Measurements from ENCODE around the gene PCOLCE2.
"Not testable (repeated sequence)": the region's sequence is repeated elsewhere in the genome, so short reads cannot be mapped to it uniquely, and the experiment has no call there.

PCOLCE2 gene

GRCh38 chr3:142884531-142884930 lies 4.4 kb downstream of the PCOLCE2 start:
- no peak for DNase-seq (ENCODE audit: low read depth, low spot score)
- Histone ChIP-seq H3K4me3 (no peak overlapping the region), H3K36me3 (ENCODE audit: insufficient read depth, low read length) (no peaks in the 10 kb centered on the region), H3K27ac (no peak overlapping the region), H3K9ac (ENCODE audit: insufficient read length) (no peak overlapping the region), H3K9me3 (ENCODE audit: low read depth, low read length) (no peaks in the 10 kb centered on the region)
- TF ChIP-seq POLR2AphosphoS5 (IDR thresholded peaks at IDR 0.05; ENCODE audit: borderline replicate concordance, low read depth, low read length) (no peak), EZH2 (IDR thresholded peaks at IDR 0.05) (no peak), FOXP2 (optimal IDR thresholded peaks at IDR 0.05; ENCODE audit: control extremely low read depth, extremely low read length, insufficient read depth) (no peak)

GRCh38 chr3:142883534-142883933 lies 5.3 kb downstream of the PCOLCE2 start:
- not testable (repeated sequence) for H3K36me3 ChIP-seq (ENCODE audit: insufficient read depth, low read length); H3K27ac ChIP-seq; H3K9me3 ChIP-seq (ENCODE audit: low read depth, low read length); H3K9ac ChIP-seq (ENCODE audit: insufficient read length); DNase-seq (ENCODE audit: low read depth, low spot score); H3K4me3 ChIP-seq

GRCh38 chr3:142881445-142882224 lies 7.2 kb downstream of the PCOLCE2 start:
- H3K9me3 ChIP-seq (ENCODE audit: low read depth, low read length): no peaks in the 10 kb centered on the region
- H3K36me3 ChIP-seq (ENCODE audit: insufficient read depth, low read length): no peaks in the 10 kb centered on the region
- DNase-seq (ENCODE audit: low read depth, low spot score): no peak
- H3K4me3 ChIP-seq: no peak overlapping the region
- TF ChIP-seq FOXP2 (optimal IDR thresholded peaks at IDR 0.05; ENCODE audit: control extremely low read depth, extremely low read length, insufficient read depth): no peak
- TF ChIP-seq EZH2 (IDR thresholded peaks at IDR 0.05): no peak
- no peak for TF ChIP-seq POLR2AphosphoS5 (IDR thresholded peaks at IDR 0.05; ENCODE audit: borderline replicate concordance, low read depth, low read length)
- H3K27ac ChIP-seq: no peak overlapping the region
- no peak overlapping the region for H3K9ac ChIP-seq (ENCODE audit: insufficient read length)

GRCh38 chr3:142878649-142879300 lies 10.1 kb downstream of the PCOLCE2 start:
- H3K36me3 ChIP-seq (ENCODE audit: insufficient read depth, low read length): no peaks in the 10 kb centered on the region

GRCh38 chr3:142876417-142876816 lies 12.5 kb downstream of the PCOLCE2 start:
- no peaks in the 10 kb centered on the region for H3K36me3 ChIP-seq (ENCODE audit: insufficient read depth, low read length)
- TF ChIP-seq POLR2AphosphoS5 (IDR thresholded peaks at IDR 0.05; ENCODE audit: borderline replicate concordance, low read depth, low read length): no peak
- no peak for TF ChIP-seq EZH2 (IDR thresholded peaks at IDR 0.05)
- TF ChIP-seq FOXP2 (optimal IDR thresholded peaks at IDR 0.05; ENCODE audit: control extremely low read depth, extremely low read length, insufficient read depth): no peak
- no peaks in the 10 kb centered on the region for H3K9me3 ChIP-seq (ENCODE audit: low read depth, low read length)
- H3K9ac ChIP-seq (ENCODE audit: insufficient read length): no peak overlapping the region
- H3K4me3 ChIP-seq: no peak overlapping the region
- no peak for DNase-seq (ENCODE audit: low read depth, low spot score)
- no peak overlapping the region for H3K27ac ChIP-seq

More at GRCh38 chr3:142878649-142879300, 10.1 kb downstream of the PCOLCE2 start:
- TF ChIP-seq EZH2 (IDR thresholded peaks at IDR 0.05) (no peak), POLR2AphosphoS5 (IDR thresholded peaks at IDR 0.05; ENCODE audit: borderline replicate concordance, low read depth, low read length) (no peak), FOXP2 (optimal IDR thresholded peaks at IDR 0.05; ENCODE audit: control extremely low read depth, extremely low read length, insufficient read depth) (no peak)
- no peak for DNase-seq (ENCODE audit: low read depth, low spot score)
- H3K4me3 ChIP-seq: no peak overlapping the region
- H3K27ac ChIP-seq: no peak overlapping the region
- no peak overlapping the region for H3K9ac ChIP-seq (ENCODE audit: insufficient read length)
- no peaks in the 10 kb centered on the region for H3K9me3 ChIP-seq (ENCODE audit: low read depth, low read length)

- TF ChIP-seq EZH2 (IDR thresholded peaks at IDR 0.05) (no peak), POLR2AphosphoS5 (IDR thresholded peaks at IDR 0.05; ENCODE audit: borderline replicate concordance, low read depth, low read length) (no peak), FOXP2 (optimal IDR thresholded peaks at IDR 0.05; ENCODE audit: control extremely low read depth, extremely low read length, insufficient read depth) (no peak)
- no peaks in the 10 kb centered on the region for H3K9me3 ChIP-seq (ENCODE audit: low read depth, low read length)
- H3K9ac ChIP-seq (ENCODE audit: insufficient read length): no peak overlapping the region
- no peak for DNase-seq (ENCODE audit: low read depth, low spot score)
- no peak overlapping the region for H3K4me3 ChIP-seq
- H3K36me3 ChIP-seq (ENCODE audit: insufficient read depth, low read length): no peaks in the 10 kb centered on the region
- no peak overlapping the region for H3K27ac ChIP-seq
Observed at GRCh38 chr3:142875583-142876207, 13.2 kb downstream of the PCOLCE2 start.

GRCh38 chr3:142875099-142875498 lies 13.8 kb downstream of the PCOLCE2 start:
- H3K9ac ChIP-seq (ENCODE audit: insufficient read length): no peak overlapping the region
- H3K36me3 ChIP-seq (ENCODE audit: insufficient read depth, low read length): no peaks in the 10 kb centered on the region
- no peaks in the 10 kb centered on the region for H3K9me3 ChIP-seq (ENCODE audit: low read depth, low read length)
- H3K4me3 ChIP-seq: no peak overlapping the region
- TF ChIP-seq FOXP2 (optimal IDR thresholded peaks at IDR 0.05; ENCODE audit: control extremely low read depth, extremely low read length, insufficient read depth) (no peak), POLR2AphosphoS5 (IDR thresholded peaks at IDR 0.05; ENCODE audit: borderline replicate concordance, low read depth, low read length) (no peak), EZH2 (IDR thresholded peaks at IDR 0.05) (no peak)
- DNase-seq (ENCODE audit: low read depth, low spot score): no peak
- H3K27ac ChIP-seq: no peak overlapping the region

GRCh38 chr3:142868382-142868781 lies 20.5 kb downstream of the PCOLCE2 start:
- DNase-seq (ENCODE audit: low read depth, low spot score); H3K36me3 ChIP-seq (ENCODE audit: insufficient read depth, low read length); H3K27ac ChIP-seq; H3K4me3 ChIP-seq; H3K9ac ChIP-seq (ENCODE audit: insufficient read length); H3K9me3 ChIP-seq (ENCODE audit: low read depth, low read length): not testable (repeated sequence)

Measured in SK-N-MC (cell line).